Uterine smooth muscle cell (primary cell): ENCODE data around the gene PARP9. TPM values are rescaled to one million over a fixed set of nuclear protein-coding genes. Genes with fewer than 3 reads are reported as not detected.

Source experiments
- total RNA-seq: library from RNA; depleted of rRNA; stranded (reverse); fragments of >200 nt; gene quantifications from 2 replicates; pipeline ENCODE4 v1.2.3, GENCODE V29; 2014

The PARP9 gene
- 23.0 and 23.7 TPM in 2 replicates for total RNA-seq

GRCh38 chr3:122564155-122564912, at the start of gene PARP9, which contains the start of gene DTX3L:
TSS of gene PARP9 (minus strand) at chr3:122564300. CDS start at chr3:122559620, 4,680 bp downstream.
TSS of gene DTX3L (plus strand) at chr3:122564338. CDS start at chr3:122564427, 89 bp downstream.

GRCh38 chr3:122577409-122578031, 13.4 kb upstream of the PARP9 start, which contains the start of gene PARP15:
TSS of gene PARP15 (plus strand) at chr3:122577650. CDS start at chr3:122577668, 18 bp downstream.

GRCh38 chr3:122514123-122515019, 49.7 kb downstream of the PARP9 start, which contains the start of gene KPNA1:
TSS of gene KPNA1 (minus strand) at chr3:122514939. CDS start at chr3:122496565, 18,374 bp downstream.

Other genes with a start within 250 kb of the PARP9 start
- gene CSTA, start 239.1 kb downstream of the PARP9 start, total RNA-seq, result 0.11 and 1.1 TPM in 2 replicates
- 31.7 and 48.6 TPM in 2 replicates for gene MIX23, start 181.1 kb downstream of the PARP9 start, total RNA-seq
- 12.0 and 18.0 TPM in 2 replicates for gene FAM162A, start 180.1 kb downstream of the PARP9 start, total RNA-seq
- 5.5 and 5.9 TPM in 2 replicates for gene WDR5B, start 148.2 kb downstream of the PARP9 start, total RNA-seq
- gene KPNA1, start 49.4 kb downstream of the PARP9 start, total RNA-seq, result 34.5 and 54.9 TPM in 2 replicates
- 15.5 and 19.5 TPM in 2 replicates for gene DTX3L, start within 50 bp of the PARP9 start, total RNA-seq
- gene PARP15, start 13.3 kb upstream of the PARP9 start, total RNA-seq, result under 0.01 and 0.11 TPM in 2 replicates
- gene PARP14, start 116.5 kb upstream of the PARP9 start, total RNA-seq, result 54.1 and 63.9 TPM in 2 replicates
- 9.3 and 10.9 TPM in 2 replicates for gene HSPBAP1, start 229.5 kb upstream of the PARP9 start, total RNA-seq
- 18.2 and 29.5 TPM in 2 replicates for gene SLC49A4, start 230.8 kb upstream of the PARP9 start, total RNA-seq